ENCODE measurements around the gene ABHD10.

The ABHD10 gene

DNA sequence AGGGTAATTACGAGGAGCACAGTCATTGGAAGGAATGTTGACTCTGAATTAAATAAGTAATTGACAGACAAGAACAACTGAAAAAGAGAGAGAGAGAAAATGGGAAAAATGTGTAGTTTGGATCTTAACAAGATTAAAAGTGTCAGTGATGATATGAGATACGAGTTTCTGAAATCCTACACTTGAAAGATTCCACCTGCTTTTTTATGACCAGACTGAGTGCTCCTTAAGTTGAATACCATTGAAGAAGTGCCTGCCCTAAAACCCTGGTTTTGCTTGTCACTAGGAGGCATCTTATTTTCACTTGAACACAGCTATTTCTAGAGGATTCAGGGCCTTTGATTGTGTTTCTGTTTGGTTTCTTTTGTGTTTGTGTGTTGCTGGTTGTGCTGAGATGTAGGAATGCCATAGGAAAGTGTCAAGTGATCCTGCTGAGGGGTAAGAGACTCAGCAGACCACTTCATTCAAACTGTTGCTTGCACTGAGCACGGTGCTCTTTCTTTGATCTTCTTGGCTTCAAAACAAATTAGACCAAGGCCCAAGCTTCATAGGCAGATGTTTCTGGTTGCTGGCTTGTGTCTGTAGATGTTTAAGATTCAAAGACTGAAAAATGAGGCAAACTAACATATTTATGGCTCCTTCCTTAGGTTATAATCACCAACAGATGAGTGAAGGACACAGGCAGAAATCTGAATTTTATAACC lies 17.2 kb upstream of the ABHD10 start:
- TF ChIP-seq Cebpa-rat (IDR thresholded peaks at IDR 0.05): no peak
- H3K27me3 ChIP-seq: no peaks in the 10 kb centered on the region
- no peaks in the 10 kb centered on the region for H3K4me1 ChIP-seq
- H3K4me3 ChIP-seq: no peak overlapping the region
- H3K36me3 ChIP-seq: no peaks in the 10 kb centered on the region
- no peaks in the 10 kb centered on the region for H4K20me1 ChIP-seq
- no peak overlapping the region for H3K9ac ChIP-seq
- H3K27ac ChIP-seq: no peak overlapping the region
- H3K9me3 ChIP-seq: no peaks in the 10 kb centered on the region
- H3K4me2 ChIP-seq: no peak overlapping the region

DNA sequence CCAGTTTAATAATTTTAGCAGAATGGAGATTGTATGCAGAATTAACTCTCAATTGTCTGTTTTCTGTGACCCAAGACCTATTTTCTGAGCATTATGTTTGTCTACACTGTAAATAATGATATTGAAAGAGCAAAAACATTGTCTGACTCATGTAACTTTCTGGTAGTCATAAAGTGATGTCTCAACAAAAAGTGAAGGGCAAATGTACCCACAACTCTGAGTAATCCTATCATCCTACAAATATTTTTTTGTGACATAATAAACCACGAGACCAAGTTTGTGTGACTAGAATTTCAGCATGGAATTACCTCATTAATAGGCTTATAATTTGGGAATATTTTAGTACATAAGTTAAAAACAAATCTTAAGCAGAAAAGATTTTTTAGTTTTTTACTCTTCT lies 15.4 kb upstream of the ABHD10 start:
- H4K20me1 ChIP-seq: no peaks in the 10 kb centered on the region
- H3K4me2 ChIP-seq: no peak overlapping the region
- no peaks in the 10 kb centered on the region for H3K36me3 ChIP-seq
- H3K4me1 ChIP-seq: peaks cover 16% of the 10 kb centered on the region
- no peak overlapping the region for H3K4me3 ChIP-seq
- no peaks in the 10 kb centered on the region for H3K27me3 ChIP-seq
- no peaks in the 10 kb centered on the region for H3K9me3 ChIP-seq
- H3K9ac ChIP-seq: no peak overlapping the region
- no peak for TF ChIP-seq Cebpa-rat (IDR thresholded peaks at IDR 0.05)
- H3K27ac ChIP-seq: no peak overlapping the region

- H4K20me1 ChIP-seq: no peaks in the 10 kb centered on the region
- H3K9ac ChIP-seq: no peak overlapping the region
- no peaks in the 10 kb centered on the region for H3K9me3 ChIP-seq
- no peaks in the 10 kb centered on the region for H3K27me3 ChIP-seq
- no peak overlapping the region for H3K4me3 ChIP-seq
- no peak for TF ChIP-seq Cebpa-rat (IDR thresholded peaks at IDR 0.05)
- H3K27ac ChIP-seq: no peak overlapping the region
- no peaks in the 10 kb centered on the region for H3K36me3 ChIP-seq
- peaks cover 30% of the 10 kb centered on the region for H3K4me1 ChIP-seq
- no peak overlapping the region for H3K4me2 ChIP-seq
Measured at GRCh38 chr3:111965484-111965883, 13.3 kb upstream of the ABHD10 start.

- H3K27ac ChIP-seq: no peak overlapping the region
- H3K4me3 ChIP-seq: no peak overlapping the region
- H3K9ac ChIP-seq: no peak overlapping the region
- no peaks in the 10 kb centered on the region for H3K27me3 ChIP-seq
- no peaks in the 10 kb centered on the region for H3K9me3 ChIP-seq
- peaks cover 38% of the 10 kb centered on the region for H3K4me1 ChIP-seq
- H4K20me1 ChIP-seq: no peaks in the 10 kb centered on the region
- TF ChIP-seq Cebpa-rat (IDR thresholded peaks at IDR 0.05): no peak
- peak overlapping the region; percentile 30 for H3K4me2 ChIP-seq
- H3K36me3 ChIP-seq: no peaks in the 10 kb centered on the region
Measured at GRCh38 chr3:111967068-111967467, 11.8 kb upstream of the ABHD10 start.

- no peak overlapping the region for H3K27ac ChIP-seq
- no peak overlapping the region for H3K4me3 ChIP-seq
- H3K4me2 ChIP-seq: peak overlapping the region; percentile 30
- no peak overlapping the region for H3K9ac ChIP-seq
- H4K20me1 ChIP-seq: no peaks in the 10 kb centered on the region
- peaks cover 38% of the 10 kb centered on the region for H3K4me1 ChIP-seq
- no peak for TF ChIP-seq Cebpa-rat (IDR thresholded peaks at IDR 0.05)
- no peaks in the 10 kb centered on the region for H3K36me3 ChIP-seq
- H3K9me3 ChIP-seq: no peaks in the 10 kb centered on the region
- H3K27me3 ChIP-seq: no peaks in the 10 kb centered on the region
Measured at GRCh38 chr3:111967651-111968274, 11.1 kb upstream of the ABHD10 start.

DNA sequence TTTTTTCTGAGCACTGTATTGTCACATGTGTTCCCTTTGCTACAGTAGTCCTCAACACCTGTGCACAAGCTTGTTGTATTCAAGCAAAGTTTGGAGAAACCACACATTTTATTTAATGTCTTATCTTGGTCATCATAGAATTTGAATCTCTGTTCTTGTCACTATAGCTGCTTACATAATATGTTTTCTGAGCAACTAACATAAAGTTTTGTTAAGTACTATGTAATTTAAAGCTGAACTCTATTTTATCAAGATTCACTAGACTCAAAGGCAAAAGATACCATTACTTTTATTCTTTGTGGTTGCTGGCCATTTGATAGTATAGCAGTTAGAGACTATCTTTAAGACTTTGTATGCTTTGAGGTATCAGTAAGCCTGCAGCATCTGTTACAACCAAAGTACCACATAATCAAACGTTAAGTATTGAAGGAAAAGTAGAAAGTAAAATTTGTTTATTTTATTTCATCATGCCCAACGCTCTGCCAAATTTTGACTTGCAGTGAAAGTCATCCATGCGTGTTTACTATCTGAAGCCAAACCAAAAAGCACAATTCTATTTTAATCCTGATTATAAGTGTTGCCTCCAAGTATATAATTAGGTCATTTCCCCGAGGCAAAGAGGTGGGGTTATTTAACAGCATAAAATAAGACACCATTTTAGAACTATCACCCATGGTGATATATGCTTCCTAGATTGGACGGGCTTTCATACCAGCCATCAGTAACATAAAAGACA lies 10.3 kb upstream of the ABHD10 start:
- Histone ChIP-seq H3K9me3 (no peaks in the 10 kb centered on the region), H3K27ac (0 out of 2 replicates have a peak overlapping the region, but pooled peaks have one; percentile 11), H3K4me2 (peak overlapping the region; percentile 53), H3K9ac (no peak overlapping the region), H3K4me3 (no peak overlapping the region), H3K27me3 (no peaks in the 10 kb centered on the region), H3K36me3 (no peaks in the 10 kb centered on the region), H4K20me1 (no peaks in the 10 kb centered on the region), H3K4me1 (peaks cover 38% of the 10 kb centered on the region)
- TF ChIP-seq Cebpa-rat (IDR thresholded peaks at IDR 0.05): no peak

DNA sequence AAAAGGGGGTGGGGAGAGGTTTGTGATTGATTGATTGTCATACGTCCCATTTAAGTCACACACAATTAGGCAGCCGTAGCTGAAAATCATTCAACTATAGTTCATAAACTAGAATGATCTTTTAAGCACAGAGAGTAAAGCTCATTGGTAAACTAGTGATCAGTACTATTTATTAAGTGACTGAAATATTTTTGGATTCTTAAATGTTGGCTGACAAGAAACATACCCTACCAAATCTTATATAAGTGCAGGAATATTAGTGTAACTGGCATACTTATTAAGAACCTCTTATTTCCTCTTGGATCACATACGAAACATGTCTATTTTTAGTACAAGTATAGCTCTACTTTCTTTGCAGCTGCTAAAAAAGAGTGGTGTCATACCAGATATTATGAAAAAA lies 8.4 kb upstream of the ABHD10 start:
- Histone ChIP-seq H3K4me1 (peaks cover 38% of the 10 kb centered on the region), H3K4me3 (no peak overlapping the region), H3K4me2 (no peak overlapping the region), H3K36me3 (no peaks in the 10 kb centered on the region), H3K9ac (no peak overlapping the region), H3K27ac (no peak overlapping the region), H3K27me3 (no peaks in the 10 kb centered on the region), H3K9me3 (no peaks in the 10 kb centered on the region), H4K20me1 (no peaks in the 10 kb centered on the region)
- TF ChIP-seq Cebpa-rat (IDR thresholded peaks at IDR 0.05): no peak

- no peak overlapping the region for H3K4me3 ChIP-seq
- H3K4me1 ChIP-seq: peaks cover 38% of the 10 kb centered on the region
- no peak overlapping the region for H3K9ac ChIP-seq
- H3K27me3 ChIP-seq: no peaks in the 10 kb centered on the region
- H3K9me3 ChIP-seq: no peaks in the 10 kb centered on the region
- no peak overlapping the region for H3K4me2 ChIP-seq
- no peaks in the 10 kb centered on the region for H3K36me3 ChIP-seq
- H3K27ac ChIP-seq: no peak overlapping the region
- no peak for TF ChIP-seq Cebpa-rat (IDR thresholded peaks at IDR 0.05)
- H4K20me1 ChIP-seq: no peaks in the 10 kb centered on the region
Measured at GRCh38 chr3:111971533-111972130, 7.2 kb upstream of the ABHD10 start.

GRCh38 chr3:111972891-111973290 lies 5.9 kb upstream of the ABHD10 start:
- no peak for TF ChIP-seq Cebpa-rat (IDR thresholded peaks at IDR 0.05)
- no peak overlapping the region for H3K4me2 ChIP-seq
- no peak overlapping the region for H3K4me3 ChIP-seq
- H3K36me3 ChIP-seq: no peaks in the 10 kb centered on the region
- H3K9ac ChIP-seq: no peak overlapping the region
- no peak overlapping the region for H3K27ac ChIP-seq
- H3K4me1 ChIP-seq: peaks cover 27% of the 10 kb centered on the region
- H4K20me1 ChIP-seq: no peaks in the 10 kb centered on the region
- no peaks in the 10 kb centered on the region for H3K27me3 ChIP-seq
- no peaks in the 10 kb centered on the region for H3K9me3 ChIP-seq

- H4K20me1 ChIP-seq: no peaks in the 10 kb centered on the region
- H3K27ac ChIP-seq: no peak overlapping the region
- H3K9me3 ChIP-seq: no peaks in the 10 kb centered on the region
- peaks cover 15% of the 10 kb centered on the region for H3K4me1 ChIP-seq
- H3K4me2 ChIP-seq: no peak overlapping the region
- no peak overlapping the region for H3K4me3 ChIP-seq
- no peak overlapping the region for H3K9ac ChIP-seq
- H3K27me3 ChIP-seq: no peaks in the 10 kb centered on the region
- H3K36me3 ChIP-seq: no peaks in the 10 kb centered on the region
- TF ChIP-seq Cebpa-rat (IDR thresholded peaks at IDR 0.05): no peak
Measured at GRCh38 chr3:111975131-111975530, 3.7 kb upstream of the ABHD10 start.

Measured in BLaER1 (cell line).